ENCODE data around the gene ITGB4.

- TF ChIP-seq SIN3A (IDR thresholded peaks at IDR 0.05; ENCODE audit: borderline replicate concordance, insufficient read depth, low read length) (no peak), REST (IDR thresholded peaks at IDR 0.05; ENCODE audit: insufficient read depth in 1 of 2, low read depth in 2 of 2, low read length in 2 of 2) (no peak), TAF1 (IDR thresholded peaks at IDR 0.05; ENCODE audit: borderline replicate concordance, insufficient read depth, low read length) (no peak), POLR2AphosphoS5 (IDR thresholded peaks at IDR 0.05; ENCODE audit: low read depth, low read length) (no peak), FOXP2 (optimal IDR thresholded peaks at IDR 0.05; ENCODE audit: borderline replicate concordance, extremely low read depth, extremely low read length, insufficient read depth) (no peak)
Observed at GRCh38 chr17:75721463-75722011, 278 bp downstream of the ITGB4 start.
